LHCN-M2 (cell line): ENCODE measurements around the gene DENND2A. TPM values are rescaled to one million over a fixed set of nuclear protein-coding genes. Genes with fewer than 3 reads are reported as not detected.
A peak's percentile ranks its signal among the peaks of the same experiment; 100 is the strongest.
"Not testable (repeated sequence)": the region's sequence is repeated elsewhere in the genome, so short reads cannot be mapped to it uniquely, and the experiment has no call there.

Experiments used
- DNase-seq: peaks from one replicate; pipeline ENCODE4 v3.0.0-alpha.2; 2012; ENCODE audit warnings: low read depth
- total RNA-seq: library from RNA; depleted of rRNA; stranded (reverse); fragments of >200 nt; gene quantifications from 2 replicates; pipeline ENCODE4 v1.2.3, GENCODE V29; 2014

DENND2A gene
- total RNA-seq, 1 experiment from 2014 or later = not detected

DNA sequence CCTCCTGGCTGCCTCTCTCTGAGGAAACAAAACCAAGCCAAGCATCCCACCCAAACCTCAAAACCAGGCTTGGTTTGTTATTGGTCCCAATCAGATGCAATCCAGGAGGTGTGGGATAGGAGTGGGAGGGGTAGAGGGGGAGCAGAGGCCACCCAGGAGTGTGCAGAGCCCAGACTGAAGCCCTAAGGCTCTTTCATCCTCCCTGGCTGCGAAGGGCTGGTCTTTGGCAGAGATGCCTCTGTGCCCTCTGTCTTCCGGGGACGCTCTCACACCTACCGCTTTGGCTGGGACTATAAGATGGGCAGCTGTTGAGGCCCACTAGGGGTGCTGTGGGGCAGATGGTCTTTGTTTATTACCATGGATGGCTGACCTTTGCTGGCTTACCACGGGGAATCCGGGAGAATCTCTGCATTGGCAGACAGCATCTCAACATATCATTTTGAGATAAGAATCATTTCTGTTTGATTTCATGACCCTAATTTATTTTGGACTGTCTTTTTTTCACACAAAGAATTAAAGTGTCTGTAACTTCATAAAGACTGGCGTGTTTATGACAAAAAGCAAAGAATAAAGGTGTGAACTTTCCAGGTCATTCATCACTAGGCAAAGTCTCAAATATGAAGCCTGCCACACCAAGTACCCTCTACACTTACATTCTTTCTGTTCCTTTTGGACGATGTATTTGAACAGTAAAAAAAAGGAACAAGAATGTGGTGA, 6.5 kb upstream of the DENND2A start:
- DNase-seq = peak; percentile 58

GRCh38 chr7:140645166-140645900, 4.7 kb upstream of the DENND2A start:
- DNase-seq = no peak

- not testable (repeated sequence) for DNase-seq
Measured at GRCh38 chr7:140644761-140645160, 4.1 kb upstream of the DENND2A start.

- no peak for DNase-seq
Measured at GRCh38 chr7:140643416-140643815, 2.8 kb upstream of the DENND2A start.

DNA sequence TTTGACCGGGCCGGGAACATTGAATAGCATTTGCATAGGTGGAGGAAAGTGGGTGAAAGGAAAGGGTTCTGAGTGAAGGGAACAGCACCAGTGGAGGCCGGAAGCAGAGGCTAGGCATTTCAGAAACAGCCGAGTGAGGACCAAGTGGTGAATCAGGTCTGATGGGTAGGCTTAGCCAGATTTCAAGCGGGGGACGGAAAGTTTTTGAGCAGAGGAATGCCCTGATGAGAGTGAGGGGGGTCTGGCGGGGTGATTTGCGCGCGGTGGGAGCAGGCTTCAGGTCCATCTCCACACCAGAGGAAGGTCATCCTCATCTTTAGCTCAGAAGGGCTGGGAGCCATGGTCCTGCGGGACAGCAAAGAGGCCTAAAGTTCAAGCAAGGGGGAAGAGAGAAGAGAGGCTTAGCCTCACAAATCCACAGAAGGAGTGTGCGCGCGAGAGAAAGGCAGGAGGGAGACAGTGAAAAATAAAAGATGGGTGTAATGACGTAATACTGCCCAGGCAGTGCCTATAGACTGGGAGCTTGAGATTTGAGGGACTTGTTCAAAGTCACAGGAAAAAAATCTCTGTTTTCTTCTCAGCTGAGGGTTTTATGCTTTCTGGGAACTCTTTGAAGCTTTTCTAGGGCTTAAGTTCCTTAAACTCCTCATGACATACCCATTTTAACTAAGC, 1.0 kb upstream of the DENND2A start:
- no peak for DNase-seq

- no peak for DNase-seq
Measured at GRCh38 chr7:140640060-140640637, 464 bp downstream of the DENND2A start.

DNA sequence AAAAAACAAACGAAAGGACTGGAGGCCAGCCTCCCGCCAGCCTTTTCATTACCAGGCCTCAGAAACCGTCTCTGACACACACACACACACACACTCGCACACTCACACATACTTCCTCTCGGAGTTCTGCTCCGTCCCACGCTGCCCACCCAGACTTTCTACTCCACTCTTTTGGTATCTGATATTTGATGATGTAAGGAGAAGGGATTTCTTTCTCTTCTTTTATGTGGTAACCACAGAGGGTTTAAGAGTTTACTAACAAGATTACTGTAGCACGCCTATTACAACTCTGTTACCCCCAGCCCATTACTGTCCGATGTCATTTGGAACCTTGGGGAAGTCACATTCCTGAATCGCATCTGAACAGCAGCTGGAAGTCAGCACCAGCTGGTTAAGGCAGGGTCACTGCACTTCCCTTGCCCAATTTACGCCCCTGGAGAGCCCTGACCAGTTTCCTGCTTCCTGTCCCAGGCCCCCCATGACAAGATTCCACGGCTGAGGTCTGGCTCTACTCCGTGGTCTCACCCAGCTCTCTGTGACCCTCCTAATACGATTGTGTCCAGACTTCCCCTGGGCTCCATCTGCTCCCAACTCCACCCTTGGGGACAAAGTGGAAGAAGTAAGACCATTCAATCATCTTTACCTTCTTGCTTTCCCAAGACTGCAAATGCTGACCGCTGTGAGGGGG, 1.1 kb downstream of the DENND2A start:
- no peak for DNase-seq

- no peak for DNase-seq
Measured at GRCh38 chr7:140638173-140638791, 2.3 kb downstream of the DENND2A start.

DNA sequence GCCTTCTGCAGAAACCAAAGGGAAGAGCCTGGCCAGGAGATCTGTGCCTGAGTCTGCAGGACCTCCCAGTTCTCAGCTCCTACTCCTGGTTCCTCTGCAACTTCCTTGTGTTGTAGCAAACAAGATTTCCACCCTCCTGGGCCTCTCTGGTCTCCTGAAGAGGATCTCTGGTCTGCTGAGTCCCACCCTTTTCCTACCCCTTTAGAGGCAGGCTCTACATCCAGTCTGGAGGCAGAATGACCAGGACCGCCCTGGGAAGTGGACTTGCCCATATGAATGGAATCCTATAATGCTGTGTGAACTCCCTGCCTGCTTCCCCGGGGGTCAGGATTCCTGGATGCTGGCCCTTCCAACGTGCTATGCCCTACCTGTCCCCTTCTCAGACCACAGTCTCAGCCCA, 3.2 kb downstream of the DENND2A start:
- no peak for DNase-seq

DNA sequence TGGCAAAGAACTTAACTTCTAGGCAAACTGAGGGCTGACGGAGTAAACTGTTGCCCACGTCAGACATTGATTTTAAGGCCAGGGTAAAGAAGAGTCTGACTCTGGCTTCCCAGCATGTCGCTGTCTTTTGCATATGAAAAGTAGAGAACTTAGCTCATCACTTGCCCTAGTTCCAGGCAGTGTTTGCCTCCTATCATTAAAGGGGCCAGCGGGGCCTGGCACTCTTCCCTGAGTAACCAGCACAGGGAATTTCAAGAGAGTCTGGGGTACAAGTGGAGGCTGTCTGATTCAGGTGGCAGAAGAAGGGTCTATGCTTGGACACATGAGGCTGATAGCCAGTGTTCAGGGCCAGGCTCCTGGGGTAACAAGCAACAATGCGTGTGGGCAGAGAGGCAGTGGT, 4.8 kb downstream of the DENND2A start:
- DNase-seq = no peak

DNA sequence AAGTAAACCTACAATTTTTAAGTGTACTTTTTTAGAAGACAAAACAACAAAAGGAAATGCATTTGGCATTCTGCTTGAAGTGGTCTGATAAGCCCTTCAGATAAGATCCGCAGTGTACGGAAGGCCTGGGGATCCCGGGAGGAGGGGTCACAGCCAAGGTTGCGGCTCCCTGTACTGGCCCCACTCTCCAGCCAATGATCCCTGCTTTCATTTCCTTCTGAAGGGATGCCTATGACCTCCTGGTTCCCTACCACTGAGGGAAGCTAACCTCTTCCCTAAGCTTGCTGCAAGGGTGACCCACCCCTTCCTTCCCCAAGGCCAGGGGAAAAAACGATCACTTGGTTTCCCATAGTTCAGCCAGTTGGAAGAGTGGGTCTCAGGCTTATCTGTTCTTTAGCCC, 5.3 kb downstream of the DENND2A start:
- DNase-seq = no peak

DNA sequence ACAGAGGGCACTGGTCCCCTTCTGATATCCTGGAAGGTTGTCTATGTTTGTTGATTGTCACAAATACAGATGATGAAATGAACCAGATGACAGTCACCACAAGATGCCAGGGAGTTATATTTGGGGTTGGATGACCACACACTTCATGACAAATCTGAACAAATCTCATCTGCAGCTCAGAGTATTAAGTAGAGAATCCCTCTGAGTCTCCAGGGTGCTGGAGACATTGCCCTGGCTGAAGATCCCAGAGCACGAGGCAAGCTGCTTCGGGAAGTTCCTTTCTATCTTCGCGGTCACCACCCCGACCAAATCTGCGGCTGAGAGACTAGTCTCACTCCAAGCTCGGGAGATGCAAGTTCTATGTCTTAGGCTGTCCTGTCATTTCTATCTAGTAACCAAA, 9.0 kb downstream of the DENND2A start:
- DNase-seq = no peak

DNA sequence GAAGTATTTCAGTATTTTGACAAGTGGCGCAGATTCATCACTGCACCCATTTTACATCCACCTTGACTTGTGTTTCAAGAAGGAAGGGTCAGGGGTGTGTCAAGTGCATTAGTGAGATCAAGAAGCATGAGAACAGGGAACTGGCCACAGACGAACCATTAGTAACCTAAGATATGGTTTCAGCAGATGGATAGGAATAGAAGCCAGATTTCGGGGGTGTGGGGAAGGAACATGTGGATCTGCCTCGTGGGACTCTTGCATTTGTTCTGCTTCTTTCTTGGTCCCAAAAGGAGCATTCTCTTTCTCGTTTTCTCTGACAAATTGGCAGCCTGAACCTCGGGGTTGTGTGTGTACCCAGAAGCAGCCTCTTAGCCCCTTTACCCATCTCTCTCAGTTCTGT, 9.6 kb downstream of the DENND2A start:
- DNase-seq = no peak

DNA sequence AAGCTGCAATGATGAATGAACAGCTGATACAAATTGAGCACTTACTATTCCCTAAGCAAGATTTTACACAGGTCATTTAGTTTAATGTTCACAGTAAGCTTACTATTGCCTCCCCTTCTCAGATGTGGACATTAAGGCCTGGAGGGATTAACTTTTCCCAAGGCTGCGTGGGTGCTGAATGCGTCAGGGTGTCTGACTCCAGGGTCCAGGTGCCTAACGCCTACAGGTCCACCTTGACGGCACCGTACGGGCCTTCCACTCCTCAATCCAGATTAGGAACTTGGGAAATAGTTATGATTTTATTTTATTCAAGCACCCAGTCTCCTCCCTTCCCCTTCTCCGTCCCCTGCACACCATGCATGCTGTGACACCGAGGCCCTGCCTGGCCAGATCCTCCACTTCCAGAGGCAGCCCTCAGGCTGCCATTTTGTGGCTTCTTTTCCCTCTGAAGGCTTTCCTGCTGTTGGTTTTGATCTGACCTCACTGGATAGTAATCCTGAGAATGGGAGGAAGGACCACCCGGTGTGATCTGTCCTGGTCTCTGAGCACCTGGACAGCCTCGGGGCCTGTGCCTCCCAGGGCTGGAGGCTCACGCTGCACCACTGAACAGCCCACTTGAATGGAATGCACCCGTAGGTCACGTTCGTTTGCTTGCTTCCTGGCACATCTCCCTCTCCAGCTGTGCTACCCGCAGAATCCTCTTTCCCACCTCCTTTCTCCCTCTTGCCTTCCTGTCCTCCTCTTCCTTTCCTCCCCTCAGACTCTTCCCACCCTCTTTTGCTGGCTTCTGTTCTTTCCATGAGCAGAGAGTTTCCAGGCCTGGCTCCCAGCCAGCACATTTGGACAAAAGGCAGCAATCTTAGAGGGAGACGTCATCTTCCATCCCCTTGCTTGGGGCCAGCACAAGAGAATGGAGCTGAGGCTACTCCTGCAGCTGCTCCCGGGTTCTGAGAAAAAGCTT, 14.4 kb downstream of the DENND2A start:
- peak; percentile 73 for DNase-seq

GRCh38 chr7:140625192-140625558, 15.4 kb downstream of the DENND2A start:
- DNase-seq = not testable (repeated sequence)

GRCh38 chr7:140624392-140625191, 16.0 kb downstream of the DENND2A start:
- DNase-seq = no peak

GRCh38 chr7:140623980-140624379, 16.6 kb downstream of the DENND2A start:
- no peak for DNase-seq

- no peak for DNase-seq
Measured at GRCh38 chr7:140621401-140622021, 19.1 kb downstream of the DENND2A start.
